Measurements from ENCODE around the gene FAM114A2.
"Not testable (repeated sequence)": the region's sequence is repeated elsewhere in the genome, so short reads cannot be mapped to it uniquely, and the experiment has no call there.

Gene FAM114A2

GRCh38 chr5:154081246-154081645, 42.5 kb upstream of the FAM114A2 start:
- H3K4me3 ChIP-seq (ENCODE audit: low read depth, low read length), result no peak overlapping the region
- DNase-seq (ENCODE audit: low read depth), result no peak
- no peak for TF ChIP-seq CTCF (IDR thresholded peaks at IDR 0.05; ENCODE audit: low read depth, low read length)
- no peak for TF ChIP-seq POLR2A (IDR thresholded peaks at IDR 0.05; ENCODE audit: extremely low read depth, insufficient read length)
- TF ChIP-seq MAX (IDR thresholded peaks at IDR 0.05; ENCODE audit: low read depth, low read length), result no peak
- no peak for TF ChIP-seq MYC (IDR thresholded peaks at IDR 0.05; ENCODE audit: low read depth, low read length)

- H3K4me3 ChIP-seq (ENCODE audit: low read depth, low read length), result no peak overlapping the region
- no peak for DNase-seq (ENCODE audit: low read depth)
- TF ChIP-seq POLR2A (IDR thresholded peaks at IDR 0.05; ENCODE audit: extremely low read depth, insufficient read length), result no peak
- no peak for TF ChIP-seq MYC (IDR thresholded peaks at IDR 0.05; ENCODE audit: low read depth, low read length)
Measured at GRCh38 chr5:154078272-154078671, 39.6 kb upstream of the FAM114A2 start.

- no peak overlapping the region for H3K4me3 ChIP-seq (ENCODE audit: low read depth, low read length)
- DNase-seq (ENCODE audit: low read depth), result no peak
- TF ChIP-seq POLR2A (IDR thresholded peaks at IDR 0.05; ENCODE audit: extremely low read depth, insufficient read length), result no peak
- no peak for TF ChIP-seq CTCF (IDR thresholded peaks at IDR 0.05; ENCODE audit: low read depth, low read length)
- no peak for TF ChIP-seq MAX (IDR thresholded peaks at IDR 0.05; ENCODE audit: low read depth, low read length)
- TF ChIP-seq MYC (IDR thresholded peaks at IDR 0.05; ENCODE audit: low read depth, low read length), result no peak
Measured at GRCh38 chr5:154077696-154078095, 39.0 kb upstream of the FAM114A2 start.

GRCh38 chr5:154076240-154076922, 37.7 kb upstream of the FAM114A2 start:
- DNase-seq (ENCODE audit: low read depth), result no peak
- TF ChIP-seq MAX (IDR thresholded peaks at IDR 0.05; ENCODE audit: low read depth, low read length), result no peak
- no peak for TF ChIP-seq MYC (IDR thresholded peaks at IDR 0.05; ENCODE audit: low read depth, low read length)
- no peak for TF ChIP-seq CTCF (IDR thresholded peaks at IDR 0.05; ENCODE audit: low read depth, low read length)
- no peak for TF ChIP-seq POLR2A (IDR thresholded peaks at IDR 0.05; ENCODE audit: extremely low read depth, insufficient read length)

GRCh38 chr5:154072414-154073171, 33.9 kb upstream of the FAM114A2 start:
- peak; percentile 77 for DNase-seq (ENCODE audit: low read depth)
- TF ChIP-seq CTCF (IDR thresholded peaks at IDR 0.05; ENCODE audit: low read depth, low read length), result peak; percentile 80
- no peak for TF ChIP-seq POLR2A (IDR thresholded peaks at IDR 0.05; ENCODE audit: extremely low read depth, insufficient read length)
- 0 out of 2 replicates have a peak, but pooled peaks have one; percentile 21 for TF ChIP-seq MAX (IDR thresholded peaks at IDR 0.05; ENCODE audit: low read depth, low read length)
- H3K4me3 ChIP-seq (ENCODE audit: low read depth, low read length), result no peak overlapping the region

More at GRCh38 chr5:154076240-154076922, 37.7 kb upstream of the FAM114A2 start:
- H3K4me3 ChIP-seq (ENCODE audit: low read depth, low read length), result no peak overlapping the region

- TF ChIP-seq POLR2A (IDR thresholded peaks at IDR 0.05; ENCODE audit: extremely low read depth, insufficient read length) (no peak), MYC (IDR thresholded peaks at IDR 0.05; ENCODE audit: low read depth, low read length) (no peak), CTCF (IDR thresholded peaks at IDR 0.05; ENCODE audit: low read depth, low read length) (no peak), MAX (IDR thresholded peaks at IDR 0.05; ENCODE audit: low read depth, low read length) (no peak)
- no peak overlapping the region for H3K4me3 ChIP-seq (ENCODE audit: low read depth, low read length)
- no peak for DNase-seq (ENCODE audit: low read depth)
Measured at GRCh38 chr5:154071799-154072413, 33.2 kb upstream of the FAM114A2 start.

GRCh38 chr5:154069854-154070253, 31.1 kb upstream of the FAM114A2 start:
- DNase-seq (ENCODE audit: low read depth); H3K4me3 ChIP-seq (ENCODE audit: low read depth, low read length): not testable (repeated sequence)

Data from NB4 (cell line).